Keratinocyte (primary cell): ENCODE results near the gene RAB12. TPM values are rescaled to one million over a fixed set of nuclear protein-coding genes. Genes with fewer than 3 reads are reported as not detected.
A peak's percentile ranks its signal among the peaks of the same experiment; 100 is the strongest.

Experiments used
- DNase-seq: peaks from one replicate; pipeline ENCODE4 v3.0.0-alpha.2; 2011; ENCODE audit warnings: low read depth, missing footprints, low spot score
- FAIRE-seq: peaks from 2 replicates; lab custom pipeline; 2011; peaks lifted over from hg19 to GRCh38; lab: Jason Lieb, UNC
- H2AFZ ChIP-seq: 2 replicates; pipeline ENCODE4 v1.6.0; 2012; ENCODE audit warnings: low read length, control low read depth, inconsistent platforms; ENCODE audit not compliant: control insufficient read depth
- H3K27ac ChIP-seq: 2 replicates; pipeline ENCODE4 v1.5.1; 2011; ENCODE audit warnings: low read length; ENCODE audit not compliant: control insufficient read depth, insufficient read depth
- H3K27me3 ChIP-seq: 3 replicates; pipeline ENCODE4 v1.6.0; 2011; ENCODE audit warnings: low read length; ENCODE audit not compliant: control insufficient read depth, insufficient read depth; ENCODE audit errors: extremely low read depth
- H3K36me3 ChIP-seq, 2 experiments: 2 replicates in 1 of 2; 3 replicates in 1 of 2; pipeline ENCODE4 v1.5.1; 2011; ENCODE audit warnings: low read length in 2 of 2, mild to moderate bottlenecking in 1 of 2; ENCODE audit not compliant: control insufficient read depth in 2 of 2, insufficient read depth in 2 of 2; ENCODE audit errors: extremely low read depth in 1 of 2
- H3K4me1 ChIP-seq: 3 replicates; pipeline ENCODE4 v1.5.1; 2011; ENCODE audit warnings: low read length; ENCODE audit not compliant: control insufficient read depth, insufficient read depth; ENCODE audit errors: extremely low read depth
- H3K4me2 ChIP-seq: 3 replicates; pipeline ENCODE4 v1.6.0; 2011; ENCODE audit warnings: low read depth, low read length; ENCODE audit not compliant: control insufficient read depth, insufficient read depth; ENCODE audit errors: extremely low read depth
- H3K4me3 ChIP-seq, 3 experiments: fragments of 200-600 bp in 1 of 3; sonication (generic) in 1 of 3; 2 replicates in 2 of 3; 3 replicates in 1 of 3; pipeline ENCODE4 v1.5.1; 2011 to 2016; ENCODE audit warnings: low read length in 3 of 3, mild to moderate bottlenecking in 3 of 3, control low read depth in 2 of 3, inconsistent platforms in 1 of 3, low read depth in 1 of 3, mixed read lengths in 1 of 3, mixed run types in 1 of 3, moderate library complexity in 1 of 3; ENCODE audit not compliant: control insufficient read depth in 2 of 3, insufficient read depth in 2 of 3; ENCODE audit errors: extremely low read depth in 1 of 3
- H3K79me2 ChIP-seq: 2 replicates; pipeline ENCODE4 v1.6.0; 2012; ENCODE audit warnings: low read length; ENCODE audit not compliant: control insufficient read depth, insufficient read depth
- H3K9ac ChIP-seq: 3 replicates; pipeline ENCODE4 v1.6.0; 2011; ENCODE audit warnings: low read length; ENCODE audit not compliant: control insufficient read depth, insufficient read depth; ENCODE audit errors: extremely low read depth
- H3K9me1 ChIP-seq: 3 replicates; pipeline ENCODE4 v1.6.0; 2011; ENCODE audit warnings: low read length; ENCODE audit not compliant: control insufficient read depth, insufficient read depth; ENCODE audit errors: extremely low read depth
- H3K9me3 ChIP-seq: 2 replicates; pipeline ENCODE4 v1.5.1; 2012; ENCODE audit warnings: low read depth, low read length; ENCODE audit not compliant: control insufficient read depth
- H4K20me1 ChIP-seq: 3 replicates; pipeline ENCODE4 v1.6.0; 2011; ENCODE audit warnings: low read length; ENCODE audit not compliant: control insufficient read depth, insufficient read depth; ENCODE audit errors: extremely low read depth
- CTCF ChIP-seq, 3 experiments: IDR thresholded peaks in 1 of 3; conservative IDR thresholded peaks in 1 of 3; optimal IDR thresholded peaks in 1 of 3; 2 replicates in 2 of 3; 3 replicates in 1 of 3; pipeline versions ENCODE3 to v1.5.1; 2011; ENCODE audit warnings: low read length in 3 of 3, mild to moderate bottlenecking in 3 of 3, moderate library complexity in 2 of 3, control low read depth in 1 of 3, inconsistent platforms in 1 of 3; ENCODE audit not compliant: insufficient read depth in 2 of 3; ENCODE audit errors: extremely low read depth in 1 of 3
- EZH2 ChIP-seq: IDR thresholded peaks from one replicate; pipeline ENCODE4 v1.6.1; 2012; ENCODE audit warnings: inconsistent platforms, mild to moderate bottlenecking, low read length, moderate library complexity
- dilution Hi-C: fragments of 300-500 bp; cut with MboI; formaldehyde crosslinking; loops from one replicate; pipeline ENCODE4 v1.7.0; 2020; ENCODE audit warnings: low sequenced_read_pairs; ENCODE audit not compliant: extremely low pct_ligation_motif_present
- polyA plus RNA-seq, 5 experiments: library from polyadenylated mRNA; depleted of rRNA in 3 of 5; stranded (reverse) in 3 of 5; stranded (forward) in 1 of 5; unstranded in 1 of 5; fragments of >200 nt; gene quantifications; 1 replicate in 1 of 5; 2 replicates in 3 of 5; 3 replicates in 1 of 5; pipeline versions ENCODE4 v1.2.1 to v1.2.3, GENCODE V29; 2011 to 2012; ENCODE audit warnings: missing spikeins in 2 of 5, low read depth in 1 of 5, low replicate concordance in 1 of 5

Gene RAB12
- polyA plus RNA-seq, 1 donor (not counting 4 experiments of a cell fraction or from before 2014, with no cell fraction given): 46.4 TPM

GRCh38 chr18:8681196-8681595 lies 72.0 kb downstream of the RAB12 start:
- H3K27me3 ChIP-seq: no peaks in the 10 kb centered on the region
- H3K27ac ChIP-seq: no peak overlapping the region
- TF ChIP-seq EZH2: no peak
- TF ChIP-seq CTCF (optimal IDR thresholded peaks at IDR 0.05 in 1 of 3, IDR thresholded peaks at IDR 0.05 in 1 of 3, conservative IDR thresholded peaks at IDR 0.05 in 1 of 3; ENCODE audit: extremely low read depth in 1 of 3, insufficient read depth in 2 of 3, low read length in 3 of 3): no peak
- H2AFZ ChIP-seq: no peak overlapping the region
- H3K9me1 ChIP-seq: no peaks in the 10 kb centered on the region
- H4K20me1 ChIP-seq: no peaks in the 10 kb centered on the region
- FAIRE-seq: no peak
- no peak overlapping the region for H3K9ac ChIP-seq
- H3K9me3 ChIP-seq: no peaks in the 10 kb centered on the region
- dilution Hi-C loops: no loop called here
- no peak overlapping the region for H3K4me2 ChIP-seq
- DNase-seq: no peak
- H3K4me1 ChIP-seq: peaks cover 17% of the 10 kb centered on the region
- no peaks in the 10 kb centered on the region for H3K36me3 ChIP-seq
- H3K79me2 ChIP-seq: no peaks in the 10 kb centered on the region
- H3K4me3 ChIP-seq: no peak overlapping the region

- no peak for FAIRE-seq
- no peaks in the 10 kb centered on the region for H4K20me1 ChIP-seq
- H3K4me1 ChIP-seq: peaks cover 21% of the 10 kb centered on the region
- H3K4me3 ChIP-seq: no peak overlapping the region
- H2AFZ ChIP-seq: peak overlapping the region; percentile 91
- H3K27ac ChIP-seq: peak overlapping the region; percentile 97
- H3K4me2 ChIP-seq: peak overlapping the region; percentile 90
- no peaks in the 10 kb centered on the region for H3K79me2 ChIP-seq
- DNase-seq: no peak
- dilution Hi-C loops: no loop called here
- H3K36me3 ChIP-seq: no peaks in the 10 kb centered on the region
- no peaks in the 10 kb centered on the region for H3K9me3 ChIP-seq
- TF ChIP-seq EZH2 (no peak), CTCF (optimal IDR thresholded peaks at IDR 0.05 in 1 of 3, IDR thresholded peaks at IDR 0.05 in 1 of 3, conservative IDR thresholded peaks at IDR 0.05 in 1 of 3; ENCODE audit: extremely low read depth in 1 of 3, insufficient read depth in 2 of 3, low read length in 3 of 3) (no peak)
- H3K9me1 ChIP-seq: no peaks in the 10 kb centered on the region
- no peak overlapping the region for H3K9ac ChIP-seq
- no peaks in the 10 kb centered on the region for H3K27me3 ChIP-seq
Measured at GRCh38 chr18:8684577-8684976, 75.3 kb downstream of the RAB12 start.
